ENCODE results near the gene UBA52. TPM values are rescaled to one million over a fixed set of nuclear protein-coding genes. Genes with fewer than 3 reads are reported as not detected.

UBA52 gene
- total RNA-seq, 1 donor from 2014 or later, result 747 TPM

- H3K4me1 ChIP-seq, result peaks cover 23% of the 10 kb centered on the region
- H3K27ac ChIP-seq, result no peak overlapping the region
- no peak for TF ChIP-seq POLR2AphosphoS5 (IDR thresholded peaks at IDR 0.05; ENCODE audit: insufficient read depth in 1 of 2, low read depth in 1 of 2)
- no peak for TF ChIP-seq CTCF (IDR thresholded peaks at IDR 0.05)
- TF ChIP-seq POLR2A (IDR thresholded peaks at IDR 0.05), result no peak
- H3K27me3 ChIP-seq, result peaks cover 8% of the 10 kb centered on the region
- H3K36me3 ChIP-seq, result no peaks in the 10 kb centered on the region
- intact Hi-C loops (cut with DNase I), result no loop called here
- no peak overlapping the region for H3K4me3 ChIP-seq
- no peaks in the 10 kb centered on the region for H3K9me3 ChIP-seq
- DNase-seq (ENCODE audit: extremely low spot score in 2 of 2), result no peak
Measured at GRCh38 chr19:18616023-18616422, 44.4 kb downstream of the UBA52 start.

- Histone ChIP-seq H3K27me3 (no peaks in the 10 kb centered on the region), H3K4me3 (no peak overlapping the region), H3K36me3 (no peaks in the 10 kb centered on the region), H3K27ac (no peak overlapping the region), H3K4me1 (peaks cover 8% of the 10 kb centered on the region), H3K9me3 (no peaks in the 10 kb centered on the region)
- TF ChIP-seq CTCF (IDR thresholded peaks at IDR 0.05), result no peak
- TF ChIP-seq POLR2A (IDR thresholded peaks at IDR 0.05), result no peak
- TF ChIP-seq POLR2AphosphoS5 (IDR thresholded peaks at IDR 0.05; ENCODE audit: insufficient read depth in 1 of 2, low read depth in 1 of 2), result no peak
- intact Hi-C loops (cut with DNase I), result no loop called here
- DNase-seq (ENCODE audit: extremely low spot score in 2 of 2), result no peak
Measured at GRCh38 chr19:18617562-18617961, 45.9 kb downstream of the UBA52 start.

- intact Hi-C loops (cut with DNase I), result no loop called here
- no peak overlapping the region for H3K27ac ChIP-seq
- H3K27me3 ChIP-seq, result no peaks in the 10 kb centered on the region
- no peaks in the 10 kb centered on the region for H3K9me3 ChIP-seq
- H3K36me3 ChIP-seq, result no peaks in the 10 kb centered on the region
- TF ChIP-seq CTCF (IDR thresholded peaks at IDR 0.05) (no peak), POLR2AphosphoS5 (IDR thresholded peaks at IDR 0.05; ENCODE audit: insufficient read depth in 1 of 2, low read depth in 1 of 2) (no peak), POLR2A (IDR thresholded peaks at IDR 0.05) (no peak)
- DNase-seq (ENCODE audit: extremely low spot score in 2 of 2), result no peak
- peaks cover 1% of the 10 kb centered on the region for H3K4me1 ChIP-seq
- H3K4me3 ChIP-seq, result no peak overlapping the region
Measured at GRCh38 chr19:18618236-18618635, 46.6 kb downstream of the UBA52 start.

- no peaks in the 10 kb centered on the region for H3K27me3 ChIP-seq
- intact Hi-C loops (cut with DNase I), result no loop called here
- no peak overlapping the region for H3K27ac ChIP-seq
- no peak overlapping the region for H3K4me3 ChIP-seq
- no peak for DNase-seq (ENCODE audit: extremely low spot score in 2 of 2)
- no peaks in the 10 kb centered on the region for H3K4me1 ChIP-seq
- no peaks in the 10 kb centered on the region for H3K9me3 ChIP-seq
- no peaks in the 10 kb centered on the region for H3K36me3 ChIP-seq
- no peak for TF ChIP-seq POLR2AphosphoS5 (IDR thresholded peaks at IDR 0.05; ENCODE audit: insufficient read depth in 1 of 2, low read depth in 1 of 2)
- TF ChIP-seq POLR2A (IDR thresholded peaks at IDR 0.05), result no peak
- TF ChIP-seq CTCF (IDR thresholded peaks at IDR 0.05), result no peak
Measured at GRCh38 chr19:18620311-18620710, 48.7 kb downstream of the UBA52 start.

GRCh38 chr19:18620902-18621301 is 49.2 kb downstream of the UBA52 start:
- Histone ChIP-seq H3K4me1 (no peaks in the 10 kb centered on the region), H3K9me3 (no peaks in the 10 kb centered on the region), H3K36me3 (no peaks in the 10 kb centered on the region), H3K27ac (no peak overlapping the region), H3K4me3 (no peak overlapping the region), H3K27me3 (no peaks in the 10 kb centered on the region)
- no peak for DNase-seq (ENCODE audit: extremely low spot score in 2 of 2)
- intact Hi-C loops (cut with DNase I), result no loop called here
- no peak for TF ChIP-seq CTCF (IDR thresholded peaks at IDR 0.05)
- no peak for TF ChIP-seq POLR2AphosphoS5 (IDR thresholded peaks at IDR 0.05; ENCODE audit: insufficient read depth in 1 of 2, low read depth in 1 of 2)
- no peak for TF ChIP-seq POLR2A (IDR thresholded peaks at IDR 0.05)
